Measurements from ENCODE around the gene EFNA1. TPM values are rescaled to one million over a fixed set of nuclear protein-coding genes. Genes with fewer than 3 reads are reported as not detected.

The EFNA1 gene
- total and polyA plus RNA-seq, 2 of the 13 experiments (the other 11 are each of a cell fraction or from before 2014, with no cell fraction given), result 81.8 to 874 TPM

DNA sequence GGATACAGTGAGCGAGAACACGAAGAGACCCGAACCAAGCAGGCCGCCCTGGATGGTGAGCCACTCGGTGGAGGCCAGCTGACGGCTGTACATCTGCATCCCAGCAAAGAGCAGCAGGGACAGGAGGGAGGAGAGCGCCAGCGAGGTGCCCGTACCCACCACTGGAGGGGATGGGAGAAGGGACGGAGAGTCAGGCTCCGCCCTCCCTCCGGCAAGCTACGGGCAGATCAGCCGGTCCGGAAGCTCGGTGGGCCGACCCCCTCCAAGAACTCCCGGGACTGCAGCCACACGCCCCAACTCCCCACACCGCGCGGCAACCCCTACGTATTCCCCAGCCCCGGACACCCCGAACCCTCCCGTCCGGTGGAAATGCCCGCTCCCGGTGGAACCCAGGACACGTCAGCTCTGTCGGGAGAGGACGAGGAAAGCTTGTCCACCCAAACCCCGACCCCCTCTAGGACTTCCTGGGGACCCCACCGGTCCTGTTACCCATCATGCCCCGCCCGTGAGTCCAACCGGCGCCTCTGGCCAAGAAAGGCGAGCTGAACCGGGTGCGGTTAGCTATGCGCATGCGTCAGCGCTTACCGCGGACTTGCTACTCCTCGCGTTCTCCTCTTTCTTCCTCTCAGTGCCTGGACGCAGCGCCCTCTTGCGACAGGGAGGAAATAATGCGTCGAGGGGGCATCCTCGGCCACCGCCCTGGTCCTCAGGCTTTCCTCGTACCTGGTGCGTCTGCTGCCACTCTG lies 45.2 kb downstream of the EFNA1 start, which contains the start of gene KRTCAP2 (continued):
- TF ChIP-seq, protein P1, sequence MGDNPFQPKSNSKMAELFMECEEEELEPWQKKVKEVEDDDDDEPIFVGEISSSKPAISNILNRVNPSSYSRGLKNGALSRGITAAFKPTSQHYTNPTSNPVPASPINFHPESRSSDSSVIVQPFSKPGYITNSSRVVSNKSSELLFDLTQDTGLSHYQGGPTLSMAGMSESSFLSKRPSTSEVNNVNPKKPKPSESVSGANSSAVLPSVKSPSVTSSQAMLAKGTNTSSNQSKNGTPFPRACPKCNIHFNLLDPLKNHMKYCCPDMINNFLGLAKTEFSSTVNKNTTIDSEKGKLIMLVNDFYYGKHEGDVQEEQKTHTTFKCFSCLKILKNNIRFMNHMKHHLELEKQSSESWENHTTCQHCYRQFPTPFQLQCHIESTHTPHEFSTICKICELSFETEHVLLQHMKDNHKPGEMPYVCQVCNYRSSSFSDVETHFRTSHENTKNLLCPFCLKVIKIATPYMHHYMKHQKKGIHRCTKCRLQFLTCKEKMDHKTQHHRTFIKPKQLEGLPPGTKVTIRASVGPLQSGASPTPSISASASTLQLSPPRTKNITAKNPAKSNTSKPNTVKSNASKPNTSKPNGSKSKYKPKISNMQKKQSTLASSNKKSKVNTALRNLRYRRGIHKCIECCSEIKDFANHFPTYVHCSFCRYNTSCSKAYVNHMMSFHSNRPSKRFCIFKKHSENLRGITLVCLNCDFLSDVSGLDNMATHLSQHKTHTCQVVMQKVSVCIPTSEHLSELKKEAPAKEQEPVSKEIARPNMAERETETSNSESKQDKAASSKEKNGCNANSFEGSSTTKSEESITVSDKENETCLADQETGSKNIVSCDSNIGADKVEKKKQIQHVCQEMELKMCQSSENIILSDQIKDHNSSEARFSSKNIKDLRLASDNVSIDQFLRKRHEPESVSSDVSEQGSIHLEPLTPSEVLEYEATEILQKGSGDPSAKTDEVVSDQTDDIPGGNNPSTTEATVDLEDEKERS (CRISPR knock-in tag; IDR thresholded peaks at IDR 0.05), result no peak
- TF ChIP-seq, protein P2, sequence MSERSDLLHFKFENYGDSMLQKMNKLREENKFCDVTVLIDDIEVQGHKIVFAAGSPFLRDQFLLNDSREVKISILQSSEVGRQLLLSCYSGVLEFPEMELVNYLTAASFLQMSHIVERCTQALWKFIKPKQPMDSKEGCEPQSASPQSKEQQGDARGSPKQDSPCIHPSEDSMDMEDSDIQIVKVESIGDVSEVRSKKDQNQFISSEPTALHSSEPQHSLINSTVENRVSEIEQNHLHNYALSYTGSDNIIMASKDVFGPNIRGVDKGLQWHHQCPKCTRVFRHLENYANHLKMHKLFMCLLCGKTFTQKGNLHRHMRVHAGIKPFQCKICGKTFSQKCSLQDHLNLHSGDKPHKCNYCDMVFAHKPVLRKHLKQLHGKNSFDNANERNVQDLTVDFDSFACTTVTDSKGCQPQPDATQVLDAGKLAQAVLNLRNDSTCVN (CRISPR knock-in tag; IDR thresholded peaks at IDR 0.05; ENCODE audit: borderline replicate concordance), result peak; percentile 56; the same call in 1 of the 2 replicates
- no peak for TF ChIP-seq ZKSCAN5 (CRISPR knock-in tag; IDR thresholded peaks at IDR 0.05)
- TF ChIP-seq ZNF263 (CRISPR knock-in tag; IDR thresholded peaks at IDR 0.05), result 0 out of 2 replicates have a peak, but pooled peaks have one; percentile 44
- 0 out of 2 replicates have a peak, but pooled peaks have one; percentile 47 for TF ChIP-seq BRCA1 (CRISPR knock-in tag; IDR thresholded peaks at IDR 0.05)
- TF ChIP-seq PRMT3 (CRISPR knock-in tag; IDR thresholded peaks at IDR 0.05; ENCODE audit: borderline replicate concordance, low read depth), result no peak
- no peak; the same call in 1 of the 2 replicates for TF ChIP-seq ZNF468 (CRISPR knock-in tag; IDR thresholded peaks at IDR 0.05)
- TF ChIP-seq, protein P3, sequence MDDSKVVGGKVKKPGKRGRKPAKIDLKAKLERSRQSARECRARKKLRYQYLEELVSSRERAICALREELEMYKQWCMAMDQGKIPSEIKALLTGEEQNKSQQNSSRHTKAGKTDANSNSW (CRISPR knock-in tag; IDR thresholded peaks at IDR 0.05; ENCODE audit: borderline replicate concordance), result no peak
- TF ChIP-seq, protein P4, sequence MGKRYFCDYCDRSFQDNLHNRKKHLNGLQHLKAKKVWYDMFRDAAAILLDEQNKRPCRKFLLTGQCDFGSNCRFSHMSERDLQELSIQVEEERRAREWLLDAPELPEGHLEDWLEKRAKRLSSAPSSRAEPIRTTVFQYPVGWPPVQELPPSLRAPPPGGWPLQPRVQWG (CRISPR knock-in tag; IDR thresholded peaks at IDR 0.05; ENCODE audit: borderline replicate concordance, low read depth), result no peak
- no peak for TF ChIP-seq PCBP2 (optimal IDR thresholded peaks at IDR 0.05; ENCODE audit: low read depth, low read length, poor library complexity, severe bottlenecking)
- TF ChIP-seq, protein P5, sequence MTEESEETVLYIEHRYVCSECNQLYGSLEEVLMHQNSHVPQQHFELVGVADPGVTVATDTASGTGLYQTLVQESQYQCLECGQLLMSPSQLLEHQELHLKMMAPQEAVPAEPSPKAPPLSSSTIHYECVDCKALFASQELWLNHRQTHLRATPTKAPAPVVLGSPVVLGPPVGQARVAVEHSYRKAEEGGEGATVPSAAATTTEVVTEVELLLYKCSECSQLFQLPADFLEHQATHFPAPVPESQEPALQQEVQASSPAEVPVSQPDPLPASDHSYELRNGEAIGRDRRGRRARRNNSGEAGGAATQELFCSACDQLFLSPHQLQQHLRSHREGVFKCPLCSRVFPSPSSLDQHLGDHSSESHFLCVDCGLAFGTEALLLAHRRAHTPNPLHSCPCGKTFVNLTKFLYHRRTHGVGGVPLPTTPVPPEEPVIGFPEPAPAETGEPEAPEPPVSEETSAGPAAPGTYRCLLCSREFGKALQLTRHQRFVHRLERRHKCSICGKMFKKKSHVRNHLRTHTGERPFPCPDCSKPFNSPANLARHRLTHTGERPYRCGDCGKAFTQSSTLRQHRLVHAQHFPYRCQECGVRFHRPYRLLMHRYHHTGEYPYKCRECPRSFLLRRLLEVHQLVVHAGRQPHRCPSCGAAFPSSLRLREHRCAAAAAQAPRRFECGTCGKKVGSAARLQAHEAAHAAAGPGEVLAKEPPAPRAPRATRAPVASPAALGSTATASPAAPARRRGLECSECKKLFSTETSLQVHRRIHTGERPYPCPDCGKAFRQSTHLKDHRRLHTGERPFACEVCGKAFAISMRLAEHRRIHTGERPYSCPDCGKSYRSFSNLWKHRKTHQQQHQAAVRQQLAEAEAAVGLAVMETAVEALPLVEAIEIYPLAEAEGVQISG (CRISPR knock-in tag; IDR thresholded peaks at IDR 0.05), result peak; percentile 99
- TF ChIP-seq, protein P6, sequence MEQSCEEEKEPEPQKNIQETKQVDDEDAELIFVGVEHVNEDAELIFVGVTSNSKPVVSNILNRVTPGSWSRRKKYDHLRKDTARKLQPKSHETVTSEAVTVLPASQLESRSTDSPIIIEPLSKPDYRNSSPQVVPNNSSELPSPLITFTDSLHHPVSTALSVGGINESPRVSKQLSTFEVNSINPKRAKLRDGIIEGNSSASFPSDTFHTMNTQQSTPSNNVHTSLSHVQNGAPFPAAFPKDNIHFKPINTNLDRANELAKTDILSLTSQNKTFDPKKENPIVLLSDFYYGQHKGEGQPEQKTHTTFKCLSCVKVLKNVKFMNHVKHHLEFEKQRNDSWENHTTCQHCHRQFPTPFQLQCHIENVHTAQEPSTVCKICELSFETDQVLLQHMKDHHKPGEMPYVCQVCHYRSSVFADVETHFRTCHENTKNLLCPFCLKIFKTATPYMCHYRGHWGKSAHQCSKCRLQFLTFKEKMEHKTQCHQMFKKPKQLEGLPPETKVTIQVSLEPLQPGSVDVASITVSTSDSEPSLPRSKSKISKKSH (CRISPR knock-in tag; IDR thresholded peaks at IDR 0.05; ENCODE audit: borderline replicate concordance), result no peak
- TF ChIP-seq ZNF75D (CRISPR knock-in tag; IDR thresholded peaks at IDR 0.05; ENCODE audit: borderline replicate concordance), result no peak

All from HepG2 (cell line).